Middle frontal gyrus (tissue), 1 donor: Measurements from ENCODE around the gene CMSS1.

Experiments used
- DNase-seq: peaks from one replicate; pipeline ENCODE4 v3.0.0-alpha.2; 2015; ENCODE audit warnings: low spot score; ENCODE audit errors: extremely low spot score

CMSS1 gene

GRCh38 chr3:100023150-100023549 is 205.5 kb downstream of the CMSS1 start:
- no peak for DNase-seq

DNA sequence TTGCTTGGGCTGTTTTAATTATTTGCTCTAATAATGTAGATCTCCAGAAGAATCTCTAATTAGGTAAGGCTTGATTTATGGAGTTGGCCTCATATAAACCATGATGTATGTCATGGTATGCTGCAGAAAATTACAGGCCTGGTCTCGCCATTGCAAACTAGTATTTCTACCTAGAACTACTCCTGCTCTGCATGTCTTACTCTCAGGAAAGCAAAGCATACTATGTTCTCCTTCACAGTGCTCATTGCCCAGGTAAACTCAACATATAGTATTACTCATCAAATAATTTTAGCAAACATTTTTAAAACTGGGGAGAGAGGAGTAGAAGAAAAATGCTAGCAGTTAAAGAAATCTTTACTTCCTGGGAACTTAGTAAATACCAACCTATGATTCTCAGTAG is 205.9 kb downstream of the CMSS1 start:
- no peak for DNase-seq

- DNase-seq: no peak
Measured at GRCh38 chr3:100024520-100025303, 207.1 kb downstream of the CMSS1 start.

- no peak for DNase-seq
Measured at GRCh38 chr3:100027321-100027720, 209.7 kb downstream of the CMSS1 start.

GRCh38 chr3:100029052-100029451 is 211.4 kb downstream of the CMSS1 start:
- DNase-seq: no peak

DNA sequence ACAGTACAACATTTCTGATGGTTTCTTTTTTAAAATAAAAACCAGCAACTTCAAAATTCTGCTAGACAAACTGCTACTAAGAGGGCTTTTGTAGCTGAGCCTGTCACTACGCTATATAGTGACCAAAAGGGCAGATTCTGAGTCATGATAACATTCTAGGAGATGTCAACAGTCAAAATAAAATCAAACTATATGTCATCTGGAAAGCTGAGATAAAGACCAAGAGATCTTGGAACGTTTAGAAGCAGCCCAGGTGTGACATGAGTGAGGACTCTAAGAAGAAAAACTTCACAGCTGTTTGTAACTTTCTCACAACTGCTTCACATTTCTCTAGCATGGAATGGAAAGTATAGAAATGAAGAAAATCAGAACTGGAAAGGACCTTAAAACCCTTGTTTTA is 212.0 kb downstream of the CMSS1 start:
- no peak for DNase-seq

DNA sequence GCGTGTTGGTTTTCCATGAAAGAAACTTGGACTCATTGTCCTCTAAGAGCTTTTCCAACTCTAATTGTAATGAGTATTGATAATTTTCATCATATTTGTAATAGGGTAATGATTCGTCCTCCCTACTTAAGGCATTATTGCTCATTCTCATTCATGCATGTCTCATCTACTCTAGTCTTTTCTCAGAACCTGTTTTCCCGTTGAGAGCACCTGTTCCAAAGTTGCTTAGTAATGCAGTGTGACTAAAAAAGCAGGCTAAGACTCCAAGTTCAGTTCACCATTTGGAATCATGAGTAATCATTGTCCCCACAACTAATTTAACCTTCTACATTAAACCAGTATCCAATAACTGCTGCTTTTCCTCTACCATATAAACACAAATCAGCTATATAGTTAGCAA is 212.7 kb downstream of the CMSS1 start:
- DNase-seq: no peak

DNA sequence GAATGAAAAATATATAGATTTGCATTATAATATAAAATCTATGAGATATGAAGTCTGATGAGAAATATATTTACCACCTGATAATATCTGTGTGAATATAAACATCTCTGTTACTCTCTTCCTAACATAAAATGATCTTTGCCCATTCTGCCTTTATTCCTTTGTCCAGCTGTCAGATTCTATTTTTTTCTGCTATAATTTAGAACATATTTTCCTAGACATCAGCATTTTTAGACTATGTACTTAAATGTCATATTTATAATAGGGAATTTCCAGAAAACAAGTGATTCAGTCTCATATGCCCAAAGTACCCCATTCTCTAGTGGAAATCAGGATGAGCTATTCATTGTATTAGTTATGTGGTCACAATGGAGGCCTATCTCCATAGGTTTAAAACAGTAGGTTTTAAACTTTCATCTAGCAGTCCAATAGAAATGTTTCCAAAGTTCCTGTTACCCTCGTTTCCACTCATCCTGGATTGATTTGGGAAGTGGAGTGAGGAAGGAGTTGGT is 213.3 kb downstream of the CMSS1 start:
- DNase-seq: no peak

DNA sequence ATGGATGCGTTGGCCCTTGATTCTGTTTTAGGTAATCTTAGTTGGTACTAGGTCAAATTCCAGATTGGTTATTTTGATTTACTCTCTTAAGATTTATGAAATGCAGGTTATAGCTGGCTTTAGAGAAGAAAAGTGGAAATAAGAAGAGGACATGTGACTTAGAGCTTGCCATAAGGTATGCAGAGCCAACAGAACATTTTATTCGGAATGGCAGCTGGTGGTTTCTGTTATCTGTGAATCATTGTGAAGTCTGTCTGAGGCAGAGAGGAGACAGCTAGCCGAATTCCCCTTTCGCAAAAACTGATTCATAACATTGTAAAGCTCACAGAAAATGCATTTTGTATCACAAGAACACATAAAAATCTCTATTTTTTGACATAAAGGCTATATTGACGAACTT is 214.6 kb downstream of the CMSS1 start:
- DNase-seq: peak; percentile 7

GRCh38 chr3:100033184-100033583 is 215.5 kb downstream of the CMSS1 start:
- no peak for DNase-seq

DNA sequence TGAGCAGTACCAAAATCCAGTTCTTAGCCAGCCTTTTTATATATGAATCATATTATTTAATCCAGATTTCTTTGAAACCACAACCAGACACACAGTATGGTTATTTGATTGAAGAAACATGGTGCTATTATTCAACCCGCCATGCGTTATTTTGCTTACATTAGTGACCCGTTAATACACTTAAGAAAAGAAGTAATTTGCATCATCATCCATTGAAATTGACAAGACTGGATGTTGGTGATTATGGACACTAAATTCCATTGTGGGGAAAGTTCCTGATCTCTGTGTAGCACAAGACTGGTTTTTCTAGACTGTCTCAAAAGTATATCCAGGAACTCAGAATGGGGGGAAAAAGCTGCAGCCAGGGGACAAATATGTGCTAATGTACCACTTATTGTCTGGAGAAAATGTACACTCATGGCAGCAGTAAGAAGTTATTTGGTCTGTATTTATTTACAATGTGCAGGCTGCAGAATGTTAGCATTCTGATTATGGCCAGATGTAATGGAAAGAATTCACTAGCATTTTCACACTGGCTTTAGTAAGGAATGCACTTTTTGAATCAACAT is 216.3 kb downstream of the CMSS1 start:
- DNase-seq: no peak

GRCh38 chr3:100039075-100039474 is 221.4 kb downstream of the CMSS1 start:
- DNase-seq: no peak

DNA sequence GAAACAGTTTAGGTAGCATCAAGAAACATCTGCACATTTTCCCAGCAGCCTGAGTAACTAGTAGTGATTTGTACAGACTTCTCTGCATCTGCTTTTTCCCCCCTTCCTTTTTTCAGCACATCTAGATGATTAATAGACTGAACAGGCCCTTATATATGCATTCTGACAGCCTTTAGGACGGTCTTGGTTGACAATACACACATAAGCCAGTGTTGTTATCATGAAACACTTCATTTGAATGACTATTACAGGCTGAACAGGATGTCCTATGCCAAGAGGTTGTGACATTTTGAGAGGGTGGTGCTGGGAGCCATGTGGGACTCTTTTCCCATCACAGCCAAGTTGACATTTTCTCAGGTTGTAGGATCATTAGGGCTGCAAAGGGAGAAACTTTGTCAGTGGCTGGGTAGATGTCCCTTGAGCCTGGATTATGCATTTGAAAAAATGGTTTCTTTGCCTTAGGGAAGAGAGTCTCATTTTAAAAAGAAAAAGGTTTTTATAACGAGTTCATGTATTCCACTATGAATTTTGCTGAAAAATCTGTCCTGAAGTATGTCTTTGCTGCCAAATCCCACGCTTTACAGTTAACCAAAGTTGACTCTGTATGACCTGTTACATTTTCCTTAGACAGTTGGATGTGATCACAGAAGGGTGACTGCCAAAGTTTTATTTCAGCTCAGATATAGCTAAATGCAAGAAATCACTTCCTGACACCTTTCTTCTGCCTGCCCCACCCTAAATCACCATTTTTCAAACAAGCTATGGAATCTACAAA is 223.0 kb downstream of the CMSS1 start:
- no peak for DNase-seq

GRCh38 chr3:100041328-100041749 is 223.7 kb downstream of the CMSS1 start:
- no peak for DNase-seq

- DNase-seq: no peak
Measured at GRCh38 chr3:100042166-100042981, 224.7 kb downstream of the CMSS1 start.

DNA sequence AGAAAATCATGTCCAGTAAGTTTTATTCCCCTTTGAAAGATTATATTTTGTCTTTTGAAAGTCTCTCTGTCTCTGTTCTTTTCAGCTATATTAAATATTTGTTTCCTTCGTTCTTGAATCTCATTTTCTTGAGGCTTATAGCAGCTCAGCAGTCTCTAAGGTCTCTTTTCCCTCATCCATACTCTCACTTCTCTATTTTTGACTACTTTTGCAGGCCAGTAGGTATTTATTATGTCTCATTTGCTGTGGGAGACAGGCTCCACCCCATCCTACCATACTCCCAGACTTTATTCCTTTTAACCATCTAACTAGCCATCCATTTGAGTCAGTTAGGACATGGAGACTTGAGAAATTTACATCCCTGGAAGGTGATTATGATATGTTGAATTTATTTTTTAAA is 225.6 kb downstream of the CMSS1 start:
- DNase-seq: no peak

DNA sequence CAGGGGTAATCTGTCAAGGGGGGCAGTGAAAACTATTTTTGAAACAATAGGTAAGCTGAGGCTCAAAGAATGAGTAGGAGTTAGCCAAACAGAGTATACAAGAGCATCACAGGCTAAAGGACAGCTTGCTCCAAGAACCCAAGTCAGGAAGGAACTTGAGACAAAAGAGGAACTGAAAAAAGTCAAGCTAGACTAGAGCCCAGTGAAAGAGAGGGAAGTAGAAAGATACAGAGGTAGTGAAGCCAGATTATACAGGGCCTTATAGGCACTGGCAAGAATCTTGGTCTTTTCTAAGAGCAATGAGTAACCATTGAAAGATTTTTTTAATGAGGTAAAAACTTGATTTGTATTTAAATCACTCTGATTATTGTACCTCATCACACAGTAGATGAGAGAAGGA is 226.7 kb downstream of the CMSS1 start:
- no peak for DNase-seq

DNA sequence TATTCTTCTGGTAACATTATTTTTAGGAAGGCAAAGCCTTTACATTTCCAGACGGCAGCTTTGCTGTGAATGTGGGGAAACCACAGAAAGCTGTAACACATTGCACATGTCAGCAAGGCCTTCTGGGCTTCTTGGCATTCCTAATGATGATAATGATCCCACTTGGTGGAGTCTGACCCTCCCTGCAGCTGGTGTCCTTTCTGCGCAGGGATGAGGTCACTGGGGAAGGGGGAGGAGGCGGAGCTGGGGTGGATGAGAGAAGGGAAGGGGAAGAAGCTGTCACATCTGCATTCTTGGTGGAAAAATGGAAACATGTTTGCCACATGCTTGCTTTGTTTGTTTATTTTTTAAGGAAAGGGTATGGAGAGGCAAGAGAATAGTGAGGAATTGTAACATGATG is 228.0 kb downstream of the CMSS1 start:
- no peak for DNase-seq

GRCh38 chr3:100046986-100047385 is 229.3 kb downstream of the CMSS1 start:
- DNase-seq: no peak

GRCh38 chr3:100047455-100048141 is 229.9 kb downstream of the CMSS1 start:
- no peak for DNase-seq

GRCh38 chr3:100048248-100048647 is 230.6 kb downstream of the CMSS1 start:
- no peak for DNase-seq
